ENCODE data around the gene CAPZB.

Gene CAPZB

GRCh38 chr1:19366599-19367536, 118.5 kb downstream of the CAPZB start:
- DNase-seq (ENCODE audit: low read depth): no peak
- no peak overlapping the region for H3K4me3 ChIP-seq (replicated peaks; ENCODE audit: low read depth, low read length)
- TF ChIP-seq CTCF (IDR thresholded peaks at IDR 0.05; ENCODE audit: low read length, missing control alignments): no peak

- no peak for DNase-seq (ENCODE audit: low read depth)
- no peak for TF ChIP-seq CTCF (IDR thresholded peaks at IDR 0.05; ENCODE audit: low read length, missing control alignments)
Measured at GRCh38 chr1:19365721-19366120, 119.6 kb downstream of the CAPZB start.

GRCh38 chr1:19363536-19364152, 121.7 kb downstream of the CAPZB start:
- no peak for DNase-seq (ENCODE audit: low read depth)
- TF ChIP-seq CTCF (IDR thresholded peaks at IDR 0.05; ENCODE audit: low read length, missing control alignments): no peak
- no peak overlapping the region for H3K4me3 ChIP-seq (replicated peaks; ENCODE audit: low read depth, low read length)

More at GRCh38 chr1:19365721-19366120, 119.6 kb downstream of the CAPZB start:
- no peak overlapping the region for H3K4me3 ChIP-seq (replicated peaks; ENCODE audit: low read depth, low read length)

DNA sequence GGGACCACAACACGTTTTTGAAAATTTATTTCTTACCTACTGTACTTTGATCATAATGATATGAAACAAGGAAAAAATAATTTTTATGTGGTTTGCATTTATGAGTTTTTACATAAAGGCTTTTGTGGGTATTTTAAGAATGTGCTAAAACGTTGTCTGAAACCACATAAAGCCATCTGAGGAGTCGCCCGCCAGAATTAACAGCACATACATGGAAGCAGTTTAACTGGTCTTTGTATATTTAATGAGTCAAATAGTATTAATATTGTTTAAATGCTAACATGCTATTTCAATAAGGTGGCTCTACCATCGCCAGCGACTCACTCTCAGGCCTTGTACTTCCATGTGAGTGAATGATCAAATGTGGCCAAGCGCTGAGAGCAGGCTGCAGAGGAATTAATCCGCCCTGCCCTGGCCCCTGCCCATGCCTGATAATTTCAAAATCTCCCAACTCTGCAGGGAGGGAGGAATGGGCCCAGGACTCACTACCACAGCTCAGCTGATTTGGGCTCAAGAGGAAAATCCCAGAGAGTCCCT, 123.7 kb downstream of the CAPZB start:
- TF ChIP-seq CTCF (IDR thresholded peaks at IDR 0.05; ENCODE audit: low read length, missing control alignments): no peak
- H3K4me3 ChIP-seq (replicated peaks; ENCODE audit: low read depth, low read length): no peak overlapping the region
- no peak for DNase-seq (ENCODE audit: low read depth)

- no peak for TF ChIP-seq CTCF (IDR thresholded peaks at IDR 0.05; ENCODE audit: low read length, missing control alignments)
- no peak overlapping the region for H3K4me3 ChIP-seq (replicated peaks; ENCODE audit: low read depth, low read length)
- no peak for DNase-seq (ENCODE audit: low read depth)
Measured at GRCh38 chr1:19360843-19361610, 124.3 kb downstream of the CAPZB start.

DNA sequence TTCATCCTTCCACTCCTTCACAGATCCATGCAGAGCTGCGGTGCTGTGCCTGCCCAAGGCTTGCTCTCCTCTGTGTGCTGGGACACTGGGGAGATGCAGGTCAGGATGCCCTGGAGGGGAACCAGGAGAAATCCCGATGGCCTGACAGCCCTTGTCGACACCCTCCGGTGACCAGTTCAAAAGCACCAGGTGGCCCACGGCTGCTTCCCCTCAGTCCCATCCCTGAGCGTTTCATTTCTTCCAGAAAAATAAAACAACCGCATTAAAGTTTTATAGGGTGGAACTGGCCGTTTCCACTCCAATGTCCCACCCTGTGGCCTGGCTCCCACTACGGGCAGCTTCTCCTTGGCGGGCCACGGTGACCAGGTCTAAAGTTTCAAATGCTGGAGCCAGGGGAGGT, 124.9 kb downstream of the CAPZB start:
- no peak for DNase-seq (ENCODE audit: low read depth)
- no peak for TF ChIP-seq CTCF (IDR thresholded peaks at IDR 0.05; ENCODE audit: low read length, missing control alignments)
- no peak overlapping the region for H3K4me3 ChIP-seq (replicated peaks; ENCODE audit: low read depth, low read length)

Data from fibroblast of pulmonary artery (primary cell).